ENCODE measurements around the gene BCKDK.

DNA sequence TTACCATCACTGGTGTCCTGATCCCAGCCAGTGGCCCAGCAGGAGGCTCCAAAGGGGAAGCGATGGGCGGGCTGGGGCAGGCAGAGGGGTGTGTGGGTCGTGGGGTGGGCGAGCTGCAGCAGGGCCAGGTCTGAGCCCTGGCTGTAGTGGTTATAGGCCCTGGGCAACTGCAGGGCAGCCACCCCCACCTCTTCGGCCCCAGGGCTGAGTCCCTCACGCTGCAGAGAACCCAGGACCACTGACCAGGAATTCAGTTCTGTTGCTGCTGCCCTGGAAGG lies 21.6 kb upstream of the BCKDK start:
- TF ChIP-seq, protein P1, sequence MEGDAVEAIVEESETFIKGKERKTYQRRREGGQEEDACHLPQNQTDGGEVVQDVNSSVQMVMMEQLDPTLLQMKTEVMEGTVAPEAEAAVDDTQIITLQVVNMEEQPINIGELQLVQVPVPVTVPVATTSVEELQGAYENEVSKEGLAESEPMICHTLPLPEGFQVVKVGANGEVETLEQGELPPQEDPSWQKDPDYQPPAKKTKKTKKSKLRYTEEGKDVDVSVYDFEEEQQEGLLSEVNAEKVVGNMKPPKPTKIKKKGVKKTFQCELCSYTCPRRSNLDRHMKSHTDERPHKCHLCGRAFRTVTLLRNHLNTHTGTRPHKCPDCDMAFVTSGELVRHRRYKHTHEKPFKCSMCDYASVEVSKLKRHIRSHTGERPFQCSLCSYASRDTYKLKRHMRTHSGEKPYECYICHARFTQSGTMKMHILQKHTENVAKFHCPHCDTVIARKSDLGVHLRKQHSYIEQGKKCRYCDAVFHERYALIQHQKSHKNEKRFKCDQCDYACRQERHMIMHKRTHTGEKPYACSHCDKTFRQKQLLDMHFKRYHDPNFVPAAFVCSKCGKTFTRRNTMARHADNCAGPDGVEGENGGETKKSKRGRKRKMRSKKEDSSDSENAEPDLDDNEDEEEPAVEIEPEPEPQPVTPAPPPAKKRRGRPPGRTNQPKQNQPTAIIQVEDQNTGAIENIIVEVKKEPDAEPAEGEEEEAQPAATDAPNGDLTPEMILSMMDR (IDR thresholded peaks at IDR 0.05) = no peak
- no peak for TF ChIP-seq POLR2AphosphoS5 (IDR thresholded peaks at IDR 0.05; ENCODE audit: low read depth, low read length)
- TF ChIP-seq, protein P2, sequence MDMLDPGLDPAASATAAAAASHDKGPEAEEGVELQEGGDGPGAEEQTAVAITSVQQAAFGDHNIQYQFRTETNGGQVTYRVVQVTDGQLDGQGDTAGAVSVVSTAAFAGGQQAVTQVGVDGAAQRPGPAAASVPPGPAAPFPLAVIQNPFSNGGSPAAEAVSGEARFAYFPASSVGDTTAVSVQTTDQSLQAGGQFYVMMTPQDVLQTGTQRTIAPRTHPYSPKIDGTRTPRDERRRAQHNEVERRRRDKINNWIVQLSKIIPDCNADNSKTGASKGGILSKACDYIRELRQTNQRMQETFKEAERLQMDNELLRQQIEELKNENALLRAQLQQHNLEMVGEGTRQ (IDR thresholded peaks at IDR 0.05; ENCODE audit: borderline replicate concordance, low read depth, low read length) = no peak
- no peak for TF ChIP-seq YY1 (IDR thresholded peaks at IDR 0.05; ENCODE audit: low read depth)
- TF ChIP-seq CHD2 (IDR thresholded peaks at IDR 0.05; ENCODE audit: low read length, partially characterized antibody) = no peak
- TF ChIP-seq EZH2phosphoT487 (IDR thresholded peaks at IDR 0.05; ENCODE audit: borderline replicate concordance, low read depth) = no peak
